WTC11 (cell line): ENCODE results near the gene PHC3.

Source experiments
- ATF6 ChIP-seq: sonication (generic); formaldehyde crosslinking; IDR thresholded peaks from 2 replicates; pipeline ENCODE4 v1.8.1; 2023; ENCODE audit warnings: mild to moderate bottlenecking, missing genetic modification reagents
- CREB1 ChIP-seq: sonication (generic); formaldehyde crosslinking; IDR thresholded peaks from 2 replicates; pipeline ENCODE4 v1.8.0; 2023; ENCODE audit warnings: mild to moderate bottlenecking, missing genetic modification reagents
- NR2C2 ChIP-seq: sonication (generic); formaldehyde crosslinking; IDR thresholded peaks from 2 replicates; pipeline ENCODE4 v1.8.0; 2022; ENCODE audit warnings: mild to moderate bottlenecking, missing genetic modification reagents
- NR3C1 ChIP-seq: sonication (generic); formaldehyde crosslinking; conservative IDR thresholded peaks from 2 replicates; pipeline ENCODE4 v1.8.1; 2023; ENCODE audit warnings: low read depth, mild to moderate bottlenecking, missing genetic modification reagents
- STAT6 ChIP-seq: sonication (generic); formaldehyde crosslinking; conservative IDR thresholded peaks from 2 replicates; pipeline ENCODE4 v1.8.1; 2023; ENCODE audit warnings: mild to moderate bottlenecking, low read depth, missing genetic modification reagents, moderate library complexity
- TF ChIP-seq, protein P1 (sequence below): sonication (generic); formaldehyde crosslinking; IDR thresholded peaks from 2 replicates; pipeline ENCODE4 v1.8.1; 2022; ENCODE audit warnings: missing genetic modification reagents, borderline replicate concordance
- TF ChIP-seq, protein P2 (sequence below): fragments of 200-600 bp; IDR thresholded peaks from 2 replicates; pipeline ENCODE4 v1.8.0; 2022; ENCODE audit warnings: antibody characterized with exemption

DNA sequence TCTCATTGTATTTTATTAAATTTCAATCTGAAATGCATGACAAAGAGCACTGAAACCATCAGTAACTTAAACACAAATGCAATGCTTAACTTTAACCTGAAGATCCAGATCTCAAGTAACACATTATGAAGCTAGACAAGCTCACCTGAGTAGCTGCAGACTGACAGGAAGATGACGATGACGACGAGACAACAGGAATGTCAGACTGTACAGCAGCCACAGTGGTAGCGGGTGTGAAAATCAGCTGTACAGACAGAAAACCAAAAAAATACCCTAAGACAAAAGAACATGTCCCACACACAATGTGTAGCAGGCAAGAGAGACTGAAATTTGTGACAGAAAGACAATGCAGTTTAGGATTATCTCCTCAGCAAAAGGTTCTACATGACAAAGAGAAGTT lies 36.3 kb downstream of the PHC3 start:
- TF ChIP-seq NR2C2 = no peak
- no peak for TF ChIP-seq ATF6 (CRISPR knock-in tag)
- TF ChIP-seq, protein P1, sequence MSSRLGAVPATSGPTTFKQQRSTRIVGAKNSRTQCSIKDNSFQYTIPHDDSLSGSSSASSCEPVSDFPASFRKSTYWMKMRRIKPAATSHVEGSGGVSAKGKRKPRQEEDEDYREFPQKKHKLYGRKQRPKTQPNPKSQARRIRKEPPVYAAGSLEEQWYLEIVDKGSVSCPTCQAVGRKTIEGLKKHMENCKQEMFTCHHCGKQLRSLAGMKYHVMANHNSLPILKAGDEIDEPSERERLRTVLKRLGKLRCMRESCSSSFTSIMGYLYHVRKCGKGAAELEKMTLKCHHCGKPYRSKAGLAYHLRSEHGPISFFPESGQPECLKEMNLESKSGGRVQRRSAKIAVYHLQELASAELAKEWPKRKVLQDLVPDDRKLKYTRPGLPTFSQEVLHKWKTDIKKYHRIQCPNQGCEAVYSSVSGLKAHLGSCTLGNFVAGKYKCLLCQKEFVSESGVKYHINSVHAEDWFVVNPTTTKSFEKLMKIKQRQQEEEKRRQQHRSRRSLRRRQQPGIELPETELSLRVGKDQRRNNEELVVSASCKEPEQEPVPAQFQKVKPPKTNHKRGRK = no peak
- TF ChIP-seq, protein P2, sequence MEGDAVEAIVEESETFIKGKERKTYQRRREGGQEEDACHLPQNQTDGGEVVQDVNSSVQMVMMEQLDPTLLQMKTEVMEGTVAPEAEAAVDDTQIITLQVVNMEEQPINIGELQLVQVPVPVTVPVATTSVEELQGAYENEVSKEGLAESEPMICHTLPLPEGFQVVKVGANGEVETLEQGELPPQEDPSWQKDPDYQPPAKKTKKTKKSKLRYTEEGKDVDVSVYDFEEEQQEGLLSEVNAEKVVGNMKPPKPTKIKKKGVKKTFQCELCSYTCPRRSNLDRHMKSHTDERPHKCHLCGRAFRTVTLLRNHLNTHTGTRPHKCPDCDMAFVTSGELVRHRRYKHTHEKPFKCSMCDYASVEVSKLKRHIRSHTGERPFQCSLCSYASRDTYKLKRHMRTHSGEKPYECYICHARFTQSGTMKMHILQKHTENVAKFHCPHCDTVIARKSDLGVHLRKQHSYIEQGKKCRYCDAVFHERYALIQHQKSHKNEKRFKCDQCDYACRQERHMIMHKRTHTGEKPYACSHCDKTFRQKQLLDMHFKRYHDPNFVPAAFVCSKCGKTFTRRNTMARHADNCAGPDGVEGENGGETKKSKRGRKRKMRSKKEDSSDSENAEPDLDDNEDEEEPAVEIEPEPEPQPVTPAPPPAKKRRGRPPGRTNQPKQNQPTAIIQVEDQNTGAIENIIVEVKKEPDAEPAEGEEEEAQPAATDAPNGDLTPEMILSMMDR = no peak
- TF ChIP-seq STAT6 (CRISPR knock-in tag) = no peak
- TF ChIP-seq CREB1 (CRISPR knock-in tag) = no peak
- no peak for TF ChIP-seq NR3C1
